ENCODE data around the gene WDR26. TPM values are rescaled to one million over a fixed set of nuclear protein-coding genes. Genes with fewer than 3 reads are reported as not detected.
"Not testable (repeated sequence)": the region's sequence is repeated elsewhere in the genome, so short reads cannot be mapped to it uniquely, and the experiment has no call there.

The WDR26 gene
- total and polyA plus RNA-seq, 4 donors = 20.2 to 94.7 (median 57.5) TPM

DNA sequence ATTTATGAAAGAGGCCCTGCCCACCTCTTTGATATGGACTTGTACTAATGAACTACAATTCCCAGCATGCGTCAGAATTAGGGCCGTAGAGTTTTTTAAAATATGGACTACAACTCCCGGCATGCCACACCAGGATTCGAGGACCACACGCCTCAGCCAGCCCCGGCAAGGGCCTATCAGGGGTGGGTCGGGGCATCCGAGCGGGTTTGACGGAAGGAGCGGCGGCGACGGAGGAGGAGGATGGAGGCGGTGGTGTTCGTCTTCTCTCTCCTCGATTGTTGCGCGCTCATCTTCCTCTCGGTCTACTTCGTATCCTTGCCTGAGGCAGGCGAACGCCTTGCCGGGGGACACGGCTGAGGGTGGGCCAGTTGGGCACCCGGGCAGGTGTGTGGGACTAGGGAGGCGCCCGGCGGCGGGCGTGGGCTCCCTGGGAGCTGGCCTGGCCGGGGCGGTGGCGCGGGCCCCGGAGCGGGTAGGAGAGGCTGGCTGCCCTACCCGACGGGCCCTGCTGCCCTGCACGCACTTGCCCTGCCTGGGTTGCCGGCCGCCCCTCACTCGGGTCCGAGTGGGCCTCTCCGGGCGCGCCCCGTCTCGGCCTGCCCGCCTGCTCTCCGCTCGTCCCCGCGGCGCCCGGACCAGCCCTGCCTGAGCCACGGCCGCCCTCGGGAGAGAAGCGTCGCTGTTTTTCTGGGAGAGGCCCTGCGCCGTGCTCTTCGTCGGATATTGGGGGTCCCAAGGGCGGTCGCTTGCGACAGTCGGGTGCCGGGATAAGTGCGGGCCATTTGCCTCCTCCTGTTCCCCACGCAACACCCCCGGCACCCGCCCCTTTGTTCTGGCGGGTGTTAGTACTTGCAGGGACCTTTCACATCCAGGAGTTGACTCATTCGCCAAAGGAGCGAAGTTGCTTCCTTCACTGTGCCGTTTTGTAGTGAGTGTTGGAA is 77.6 kb downstream of the WDR26 start, which contains the start of gene CNIH4:
CNIH4 (plus strand) TSS at position 195 of the 941 bp plus-strand sequence; CDS start at position 241, 46 bp downstream.
- Histone ChIP-seq H3K9me3 (ENCODE audit: control insufficient read depth, low read length) (no peaks in the 10 kb centered on the region), H3K27ac (ENCODE audit: low read depth in 1 of 2, low read length in 2 of 2) (peak within 1 kb of the TSS; percentile 47 to 68), H3K4me1 (ENCODE audit: control insufficient read depth in 1 of 2, insufficient read depth in 2 of 2, low read length in 2 of 2) (peaks cover 0 to 4% of the 10 kb centered on the region in 2 donors), H3K27me3 (ENCODE audit: control insufficient read depth in 1 of 2, insufficient read depth in 2 of 2, low read length in 1 of 2) (no peaks in the 10 kb centered on the region), H3K4me3 (ENCODE audit: low read length in 2 of 2) (peak within 1 kb of the TSS; percentile 61 to 85), H3K36me3 (ENCODE audit: control insufficient read depth in 1 of 2, insufficient read depth in 2 of 2, low read length in 1 of 2) (no peaks in the 10 kb centered on the region)
- intact Hi-C loops (cut with DNase I) = loop anchor here in 1 of 2 donors (5.0 kb wide), 1 partner anchor 100 kb away; no protein-coding TSS in a partner anchor
- peak; percentile 99 for ATAC-seq (ENCODE audit: low FRiP score)
- WGBS, 2 donors = 0 to 1% methylated on average over 59 to 78 of the region's 78 CpGs
- DNase-seq = peak; percentile 95

DNA sequence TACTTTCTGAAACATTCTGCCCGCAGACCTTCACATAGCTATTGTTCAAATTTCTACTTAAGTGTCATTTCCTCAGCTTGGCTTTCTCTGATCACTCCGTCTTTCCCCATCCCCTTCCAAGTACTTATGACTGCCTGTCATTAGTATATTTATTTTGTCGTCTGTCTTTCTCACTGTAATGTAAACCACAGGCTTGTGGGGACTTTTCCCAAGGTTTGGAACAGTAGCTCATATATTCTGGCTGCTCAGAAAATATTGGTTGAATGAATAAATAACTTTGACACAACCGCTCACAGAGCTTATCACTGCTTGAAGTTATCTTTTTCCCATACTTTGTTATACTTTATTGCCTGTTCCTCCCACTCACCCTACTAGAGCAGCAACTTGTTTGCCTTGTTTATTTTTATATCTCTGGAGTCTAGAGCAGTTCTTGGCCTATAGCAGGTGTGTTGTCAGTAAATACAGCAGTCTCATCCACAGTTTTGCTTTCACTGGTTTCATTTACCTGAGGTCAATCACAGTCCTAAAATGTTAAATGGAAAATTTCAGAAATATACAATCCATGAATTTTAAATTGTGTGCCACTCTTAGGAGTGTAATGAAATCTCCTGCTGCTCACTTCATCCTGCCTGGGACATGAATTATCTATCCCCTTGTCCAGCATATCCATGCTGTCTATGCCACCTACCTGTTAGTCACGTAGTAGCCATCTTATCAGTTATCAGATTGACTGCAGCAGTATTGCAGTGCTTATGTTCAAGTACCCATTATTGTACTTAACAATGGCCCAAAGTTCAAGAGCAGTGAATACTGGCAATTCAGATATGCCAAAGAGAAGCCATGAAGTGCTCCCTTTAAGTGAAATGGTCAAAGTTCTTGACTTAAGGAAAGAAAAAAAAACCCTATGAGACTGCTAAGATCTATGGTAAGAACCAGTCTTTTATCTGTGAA is 80.3 kb downstream of the WDR26 start:
- peaks cover 0 to 4% of the 10 kb centered on the region in 2 donors for H3K4me1 ChIP-seq (ENCODE audit: control insufficient read depth in 1 of 2, insufficient read depth in 2 of 2, low read length in 2 of 2)
- 63 to 65% methylated on average over 5 of the region's 5 CpGs for WGBS, 2 donors
- no peaks in the 10 kb centered on the region for H3K27me3 ChIP-seq (ENCODE audit: control insufficient read depth in 1 of 2, insufficient read depth in 2 of 2, low read length in 1 of 2)
- intact Hi-C loops (cut with DNase I) = no loop called here
- no peaks in the 10 kb centered on the region for H3K9me3 ChIP-seq (ENCODE audit: control insufficient read depth, low read length)
- ATAC-seq (ENCODE audit: low FRiP score) (no peak), DNase-seq (no peak)
- H3K36me3 ChIP-seq (ENCODE audit: control insufficient read depth in 1 of 2, insufficient read depth in 2 of 2, low read length in 1 of 2) = no peaks in the 10 kb centered on the region
- no peak overlapping the region for H3K27ac ChIP-seq (ENCODE audit: low read depth in 1 of 2, low read length in 2 of 2)
- no peak overlapping the region for H3K4me3 ChIP-seq (ENCODE audit: low read length in 2 of 2)

DNA sequence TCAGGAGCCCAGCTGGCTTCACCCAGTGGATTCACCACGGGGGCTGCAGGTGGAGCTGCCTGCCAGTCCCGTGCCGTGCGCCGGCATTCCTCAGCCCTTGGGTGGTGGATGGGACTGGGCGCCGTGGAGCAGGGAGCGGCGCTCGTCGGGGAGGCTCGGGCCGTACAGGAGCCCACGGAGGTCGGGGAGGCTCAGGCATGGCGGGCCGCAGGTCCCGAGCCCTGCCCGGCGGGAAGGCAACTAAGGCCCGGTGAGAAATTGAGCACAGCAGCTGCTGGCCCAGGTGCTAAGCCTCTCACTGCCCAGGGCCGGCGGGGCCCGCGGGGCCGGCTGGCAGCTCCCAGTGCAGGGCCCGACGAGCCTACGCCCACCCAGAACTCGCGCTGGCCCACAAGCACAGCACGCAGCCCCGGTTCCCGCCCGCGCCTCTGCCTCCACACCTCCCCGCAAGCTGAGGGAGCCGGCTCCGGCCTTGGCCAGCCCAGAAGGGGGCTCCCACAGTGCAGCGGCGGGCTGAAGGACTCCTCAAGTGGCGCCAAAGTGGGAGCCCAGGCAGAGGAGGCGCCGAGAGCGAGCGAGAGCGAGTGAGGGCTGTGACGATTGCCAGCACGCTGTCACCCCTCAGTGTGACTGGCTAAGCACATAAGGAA is 82.0 kb downstream of the WDR26 start:
- intact Hi-C loops (cut with DNase I); H3K27ac ChIP-seq (ENCODE audit: low read depth in 1 of 2, low read length in 2 of 2); ATAC-seq (ENCODE audit: low FRiP score); H3K36me3 ChIP-seq (ENCODE audit: control insufficient read depth in 1 of 2, insufficient read depth in 2 of 2, low read length in 1 of 2); H3K9me3 ChIP-seq (ENCODE audit: control insufficient read depth, low read length); DNase-seq; H3K4me1 ChIP-seq (ENCODE audit: control insufficient read depth in 1 of 2, insufficient read depth in 2 of 2, low read length in 2 of 2); H3K27me3 ChIP-seq (ENCODE audit: control insufficient read depth in 1 of 2, insufficient read depth in 2 of 2, low read length in 1 of 2); H3K4me3 ChIP-seq (ENCODE audit: low read length in 2 of 2): not testable (repeated sequence)
- WGBS, 2 donors = 92 to 94% methylated on average over 42 to 49 of the region's 49 CpGs

DNA sequence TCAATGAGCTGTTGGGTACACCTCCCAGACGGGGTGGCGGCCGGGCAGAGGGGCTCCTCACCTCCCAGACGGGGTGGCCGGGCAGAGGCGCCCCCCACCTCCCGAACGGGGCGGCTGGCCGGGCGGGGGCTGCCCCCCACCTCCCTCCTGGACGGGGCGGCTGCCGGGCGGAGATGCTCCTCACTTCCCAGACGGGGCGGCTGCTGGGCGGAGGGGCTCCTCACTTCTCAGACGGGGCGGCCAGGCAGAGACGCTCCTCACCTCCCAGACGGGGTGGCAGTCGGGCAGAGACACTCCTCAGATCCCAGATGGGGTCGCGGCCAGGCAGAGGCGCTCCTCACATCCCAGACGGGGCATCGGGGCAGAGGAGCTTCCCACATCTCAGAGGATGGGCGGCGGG is 84.9 kb downstream of the WDR26 start:
- intact Hi-C loops (cut with DNase I); H3K4me3 ChIP-seq (ENCODE audit: low read length in 2 of 2); H3K9me3 ChIP-seq (ENCODE audit: control insufficient read depth, low read length); H3K27me3 ChIP-seq (ENCODE audit: control insufficient read depth in 1 of 2, insufficient read depth in 2 of 2, low read length in 1 of 2); H3K4me1 ChIP-seq (ENCODE audit: control insufficient read depth in 1 of 2, insufficient read depth in 2 of 2, low read length in 2 of 2); ATAC-seq (ENCODE audit: low FRiP score); H3K27ac ChIP-seq (ENCODE audit: low read depth in 1 of 2, low read length in 2 of 2); H3K36me3 ChIP-seq (ENCODE audit: control insufficient read depth in 1 of 2, insufficient read depth in 2 of 2, low read length in 1 of 2); DNase-seq: not testable (repeated sequence)
- WGBS, 2 donors = 90 to 94% methylated on average over 30 of the region's 30 CpGs

DNA sequence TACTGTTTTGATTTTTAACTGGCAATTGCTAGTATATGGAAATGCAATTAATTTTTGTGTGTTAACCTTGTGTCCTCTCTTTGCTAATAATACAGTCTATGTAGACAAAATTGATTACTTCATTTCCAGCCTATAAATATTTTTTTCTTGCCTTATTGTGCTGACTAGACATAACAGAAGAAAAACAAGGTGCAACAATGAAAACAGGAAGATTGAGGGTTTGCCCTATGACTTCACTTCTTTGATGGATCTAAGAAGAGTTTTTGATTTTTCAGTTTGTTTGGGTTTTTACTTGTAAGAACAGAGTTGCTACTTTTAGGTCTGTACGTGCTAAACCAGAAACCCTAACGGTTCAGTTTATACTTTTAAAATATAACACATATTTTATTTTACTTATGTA is 86.5 kb downstream of the WDR26 start:
- ATAC-seq (ENCODE audit: low FRiP score) (no peak), DNase-seq (no peak)
- no peak overlapping the region for H3K27ac ChIP-seq (ENCODE audit: low read depth in 1 of 2, low read length in 2 of 2)
- 55 to 67% methylated on average over 2 of the region's 2 CpGs for WGBS, 2 donors
- no peaks in the 10 kb centered on the region for H3K4me1 ChIP-seq (ENCODE audit: control insufficient read depth in 1 of 2, insufficient read depth in 2 of 2, low read length in 2 of 2)
- peaks cover 1% of the 10 kb centered on the region for H3K9me3 ChIP-seq (ENCODE audit: control insufficient read depth, low read length)
- H3K4me3 ChIP-seq (ENCODE audit: low read length in 2 of 2) = no peak overlapping the region
- H3K36me3 ChIP-seq (ENCODE audit: control insufficient read depth in 1 of 2, insufficient read depth in 2 of 2, low read length in 1 of 2) = no peaks in the 10 kb centered on the region
- H3K27me3 ChIP-seq (ENCODE audit: control insufficient read depth in 1 of 2, insufficient read depth in 2 of 2, low read length in 1 of 2) = no peaks in the 10 kb centered on the region
- intact Hi-C loops (cut with DNase I) = no loop called here

DNA sequence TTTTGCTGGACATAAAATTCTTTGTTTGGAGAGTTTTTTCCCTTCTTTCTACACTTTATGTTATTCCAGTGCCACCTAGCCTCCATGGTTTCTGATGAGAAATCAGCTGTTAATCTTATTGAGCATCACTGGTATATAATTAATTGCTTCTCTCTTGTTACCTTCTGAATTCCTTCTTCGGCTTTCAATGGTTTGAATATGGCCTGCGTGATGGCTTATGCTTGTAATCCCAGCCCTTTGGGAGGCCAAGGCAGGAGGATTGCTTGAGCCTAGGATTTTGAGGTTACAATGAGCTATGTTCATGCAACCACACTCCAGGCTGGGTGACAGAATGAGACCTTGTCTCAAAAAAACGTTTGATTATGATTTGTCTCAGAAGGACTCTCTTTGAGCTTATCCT is 90.9 kb downstream of the WDR26 start:
- Histone ChIP-seq H3K4me3 (ENCODE audit: low read length in 2 of 2) (no peak overlapping the region), H3K4me1 (ENCODE audit: control insufficient read depth in 1 of 2, insufficient read depth in 2 of 2, low read length in 2 of 2) (no peaks in the 10 kb centered on the region), H3K27me3 (ENCODE audit: control insufficient read depth in 1 of 2, insufficient read depth in 2 of 2, low read length in 1 of 2) (no peaks in the 10 kb centered on the region), H3K27ac (ENCODE audit: low read depth in 1 of 2, low read length in 2 of 2) (no peak overlapping the region), H3K36me3 (ENCODE audit: control insufficient read depth in 1 of 2, insufficient read depth in 2 of 2, low read length in 1 of 2) (no peaks in the 10 kb centered on the region), H3K9me3 (ENCODE audit: control insufficient read depth, low read length) (peaks cover 1% of the 10 kb centered on the region)
- WGBS, 2 donors = 41 to 53% methylated on average over 3 of the region's 3 CpGs
- no peak for DNase-seq
- ATAC-seq (ENCODE audit: low FRiP score) = no peak
- intact Hi-C loops (cut with DNase I) = no loop called here

DNA sequence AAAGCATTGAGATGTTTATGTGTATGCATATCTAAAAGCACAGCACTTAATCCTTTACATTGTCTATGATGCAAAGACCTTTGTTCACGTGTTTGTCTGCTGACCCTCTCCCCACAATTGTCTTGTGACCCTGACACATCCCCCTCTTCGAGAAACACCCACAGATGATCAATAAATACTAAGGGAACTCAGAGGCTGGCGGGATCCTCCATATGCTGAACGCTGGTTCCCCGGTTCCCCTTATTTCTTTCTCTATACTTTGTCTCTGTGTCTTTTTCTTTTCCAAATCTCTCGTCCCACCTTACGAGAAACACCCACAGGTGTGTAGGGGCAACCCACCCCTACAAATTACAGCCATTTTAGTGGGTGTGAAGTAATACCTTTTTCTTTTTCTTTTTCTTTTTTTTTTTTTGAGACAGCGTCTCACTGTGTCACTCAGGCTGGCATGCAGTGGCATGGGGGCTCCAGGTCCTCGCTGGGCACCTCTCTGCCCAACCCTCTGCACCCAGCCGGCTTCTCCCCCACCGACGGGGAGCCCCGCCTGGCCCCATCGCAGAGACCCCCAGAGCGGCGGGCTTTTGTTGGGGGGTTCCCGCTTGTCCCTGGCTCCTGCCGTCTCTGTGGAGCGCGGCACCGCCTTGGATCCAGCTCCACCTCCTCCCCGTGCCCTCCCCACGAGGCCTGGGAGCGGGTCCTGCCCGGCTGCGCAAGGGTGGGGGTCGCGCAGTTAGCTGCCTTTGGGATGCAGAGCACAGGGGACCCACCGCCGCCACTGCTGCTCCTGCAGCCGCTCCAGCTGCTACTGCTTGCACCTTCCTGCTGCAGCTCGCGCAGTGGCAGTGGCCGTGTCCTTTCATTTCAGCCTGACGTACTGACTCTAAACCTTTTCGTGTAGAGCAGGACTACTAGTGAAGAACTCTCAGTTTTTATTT is 93.9 kb downstream of the WDR26 start:
- WGBS, 2 donors = 4% methylated on average over 31 of the region's 36 CpGs

More for the DNA sequence above, 93.9 kb downstream of the WDR26 start:
- peak in 1 of 2 donors; percentile 78 for DNase-seq
- peak; percentile 46 for ATAC-seq (ENCODE audit: low FRiP score)
- intact Hi-C loops (cut with DNase I); H3K9me3 ChIP-seq (ENCODE audit: control insufficient read depth, low read length); H3K27ac ChIP-seq (ENCODE audit: low read depth in 1 of 2, low read length in 2 of 2); H3K27me3 ChIP-seq (ENCODE audit: control insufficient read depth in 1 of 2, insufficient read depth in 2 of 2, low read length in 1 of 2); H3K4me1 ChIP-seq (ENCODE audit: control insufficient read depth in 1 of 2, insufficient read depth in 2 of 2, low read length in 2 of 2); H3K36me3 ChIP-seq (ENCODE audit: control insufficient read depth in 1 of 2, insufficient read depth in 2 of 2, low read length in 1 of 2): not testable (repeated sequence)
- peak overlapping the region; percentile 19 to 79 for H3K4me3 ChIP-seq (ENCODE audit: low read length in 2 of 2)

Measured in aorta (tissue), 5 donors.